H1 (cell line): ENCODE measurements around the gene SPINK4. TPM values are rescaled to one million over a fixed set of nuclear protein-coding genes. Genes with fewer than 3 reads are reported as not detected.

ENCODE experiments used
- CTCF ChIA-PET: fragments of 300-600 bp; sonication (Branson Sonifier 250); formaldehyde crosslinking; loops from one replicate; lab custom pipeline; 2021; ENCODE audit not compliant: partially characterized antibody; lab: Charles Lee
- POLR2A ChIA-PET: fragments of 300-600 bp; sonication (Branson Sonifier 250); formaldehyde crosslinking; loops from one replicate; lab custom pipeline; 2021; ENCODE audit warnings: inconsistent platforms; ENCODE audit not compliant: partially characterized antibody; lab: Charles Lee
- DNase-seq, 2 experiments: peaks; one replicate each; pipeline versions ENCODE4 v3.0.0 to v3.0.0-alpha.2; 2010 to 2022; ENCODE audit warnings: low spot score in 2 of 2, low read depth in 1 of 2, mixed read lengths in 1 of 2
- FAIRE-seq: peaks from 2 replicates; lab custom pipeline; 2011; peaks lifted over from hg19 to GRCh38; lab: Jason Lieb, UNC
- H2AFZ ChIP-seq: 2 replicates; pipeline ENCODE4 v1.8.1; 2012; ENCODE audit warnings: low read length, inconsistent platforms
- H2AK5ac ChIP-seq: 2 replicates; pipeline ENCODE4 v1.6.1; 2013; ENCODE audit warnings: low read depth, low read length
- H2BK120ac ChIP-seq: replicated peaks from 2 replicates; pipeline ENCODE3; 2013; ENCODE audit warnings: low read depth, low read length, inconsistent platforms
- H2BK12ac ChIP-seq: 2 replicates; pipeline ENCODE4 v1.6.1; 2013; ENCODE audit warnings: low read depth, low read length
- H2BK15ac ChIP-seq: 2 replicates; pipeline ENCODE4 v1.6.1; 2013; ENCODE audit warnings: low read length
- H2BK20ac ChIP-seq: 2 replicates; pipeline ENCODE4 v1.6.1; 2013; ENCODE audit warnings: low read length
- H2BK5ac ChIP-seq: 2 replicates; pipeline ENCODE4 v1.6.1; 2013; ENCODE audit warnings: low read depth, low read length
- H3K14ac ChIP-seq: 2 replicates; pipeline ENCODE4 v1.6.1; 2013; ENCODE audit warnings: inconsistent platforms; ENCODE audit not compliant: insufficient read length
- H3K18ac ChIP-seq: 2 replicates; pipeline ENCODE4 v1.6.1; 2013; ENCODE audit warnings: low read length; ENCODE audit errors: extremely low read depth
- H3K23ac ChIP-seq: 2 replicates; pipeline ENCODE4 v1.6.1; 2013; ENCODE audit warnings: inconsistent platforms; ENCODE audit not compliant: insufficient read length
- H3K23me2 ChIP-seq: 2 replicates; pipeline ENCODE4 v1.6.1; 2013; ENCODE audit warnings: low read depth, low read length
- H3K27ac ChIP-seq: 2 replicates; pipeline ENCODE4 v1.6.1; 2011; ENCODE audit warnings: low read depth, low read length, inconsistent platforms
- H3K27me3 ChIP-seq, 4 experiments: replicated peaks in 1 of 4; 1 replicate in 1 of 4; 2 replicates in 3 of 4; pipeline versions ENCODE4 v1.6.1 to v1.8.1; 2011 to 2013; ENCODE audit warnings: low read length in 3 of 4, mild to moderate bottlenecking in 3 of 4, inconsistent platforms in 2 of 4, mixed read lengths in 2 of 4, moderate library complexity in 1 of 4; ENCODE audit not compliant: control insufficient read depth in 3 of 4, insufficient read depth in 3 of 4; ENCODE audit errors: extremely low read depth in 1 of 4
- H3K36me3 ChIP-seq, 4 experiments: 2 replicates each; pipeline versions ENCODE4 v1.6.1 to v1.8.1; 2011 to 2013; ENCODE audit warnings: mild to moderate bottlenecking in 4 of 4, low read length in 3 of 4, moderate library complexity in 2 of 4, control low read depth in 1 of 4, inconsistent platforms in 1 of 4; ENCODE audit not compliant: insufficient read depth in 4 of 4, control insufficient read depth in 2 of 4
- H3K4ac ChIP-seq: replicated peaks from 2 replicates; pipeline ENCODE3; 2013; ENCODE audit warnings: low read length, low read depth, mixed read lengths, inconsistent platforms; ENCODE audit not compliant: insufficient read length
- H3K4me1 ChIP-seq, 4 experiments: replicated peaks in 1 of 4; 1 replicate in 1 of 4; 2 replicates in 3 of 4; pipeline versions ENCODE4 v1.6.1 to v1.8.1; 2011 to 2013; ENCODE audit warnings: low read length in 3 of 4, inconsistent platforms in 2 of 4, mixed read lengths in 1 of 4; ENCODE audit not compliant: insufficient read depth in 4 of 4, control insufficient read depth in 3 of 4
- H3K4me2 ChIP-seq, 2 experiments: 2 replicates each; pipeline versions ENCODE4 v1.6.1 to v1.8.1; 2011 to 2013; ENCODE audit warnings: low read depth in 2 of 2, low read length in 2 of 2, control low read depth in 1 of 2, inconsistent platforms in 1 of 2, mild to moderate bottlenecking in 1 of 2; ENCODE audit not compliant: insufficient read depth in 1 of 2
- H3K4me3 ChIP-seq, 4 experiments: fragments of 200-600, 300-600 bp in 1 of 4; sonication (generic), shearing (Covaris generic), sonication (Bioruptor Twin) in 1 of 4; 2 replicates each; pipeline versions ENCODE4 v1.5.1 to v1.8.1; 2011 to 2016; ENCODE audit warnings: low read length in 4 of 4, low read depth in 3 of 4, control low read depth in 2 of 4, inconsistent platforms in 2 of 4, mild to moderate bottlenecking in 2 of 4, mixed read lengths in 1 of 4, moderate library complexity in 1 of 4; ENCODE audit not compliant: insufficient read depth in 2 of 4; ENCODE audit errors: extremely low read depth in 1 of 4
- H3K56ac ChIP-seq: replicated peaks from 2 replicates; pipeline ENCODE3; 2013; ENCODE audit warnings: low read depth, mild to moderate bottlenecking, mixed read lengths, low read length, inconsistent platforms; ENCODE audit not compliant: insufficient read length
- H3K79me1 ChIP-seq: 2 replicates; pipeline ENCODE4 v1.6.1; 2013; ENCODE audit warnings: low read depth, low read length, control low read depth
- H3K79me2 ChIP-seq, 2 experiments: 2 replicates each; pipeline versions ENCODE4 v1.6.1 to v1.8.1; 2012 to 2013; ENCODE audit warnings: low read length in 2 of 2, mild to moderate bottlenecking in 2 of 2, inconsistent platforms in 1 of 2; ENCODE audit not compliant: insufficient read depth in 2 of 2, control insufficient read depth in 1 of 2
- H3K9ac ChIP-seq, 4 experiments: replicated peaks in 1 of 4; 1 replicate in 1 of 4; 2 replicates in 3 of 4; pipeline versions ENCODE4 v1.6.1 to v1.8.1; 2011 to 2013; ENCODE audit warnings: low read depth in 3 of 4, low read length in 3 of 4, control low read depth in 2 of 4, mild to moderate bottlenecking in 2 of 4, moderate library complexity in 2 of 4, inconsistent platforms in 1 of 4; ENCODE audit errors: extremely low read depth in 1 of 4
- H3K9me3 ChIP-seq, 2 experiments: 2 replicates each; pipeline versions ENCODE4 v1.6.1 to v1.8.1; 2012 to 2013; ENCODE audit warnings: mild to moderate bottlenecking in 2 of 2, moderate library complexity in 2 of 2, control low read depth in 1 of 2, inconsistent platforms in 1 of 2, low read depth in 1 of 2, low read length in 1 of 2, mixed read lengths in 1 of 2; ENCODE audit not compliant: insufficient read depth in 2 of 2
- H4K20me1 ChIP-seq, 2 experiments: replicated peaks in 1 of 2; 2 replicates each; pipeline versions ENCODE3 to v1.8.1; 2011 to 2013; ENCODE audit warnings: inconsistent platforms in 2 of 2, low read length in 2 of 2, mild to moderate bottlenecking in 1 of 2; ENCODE audit not compliant: insufficient read depth in 2 of 2, control insufficient read depth in 1 of 2
- H4K5ac ChIP-seq: 2 replicates; pipeline ENCODE4 v1.6.1; 2013; ENCODE audit warnings: low read length, low read depth, mixed read lengths, inconsistent platforms; ENCODE audit not compliant: insufficient read length
- H4K8ac ChIP-seq: 2 replicates; pipeline ENCODE4 v1.8.0; 2013; ENCODE audit warnings: mild to moderate bottlenecking, moderate library complexity, low read length, inconsistent platforms; ENCODE audit not compliant: insufficient read depth; ENCODE audit errors: extremely low read depth
- H4K91ac ChIP-seq: replicated peaks from 2 replicates; pipeline ENCODE3; 2013; ENCODE audit warnings: low read length, mixed read lengths, inconsistent platforms; ENCODE audit not compliant: insufficient read length
- ASH2L ChIP-seq: fragments of 200-600, 300-600 bp; sonication (generic); IDR thresholded peaks from one replicate; pipeline ENCODE4 v1.7.1; 2017; ENCODE audit warnings: low read length
- ATF2 ChIP-seq: IDR thresholded peaks from 2 replicates; pipeline ENCODE4 v1.6.1; 2012; ENCODE audit warnings: low read length, inconsistent platforms
- ATF3 ChIP-seq: IDR thresholded peaks from 2 replicates; pipeline ENCODE4 v1.6.1; 2011; ENCODE audit warnings: low read depth, mild to moderate bottlenecking, low read length; ENCODE audit not compliant: insufficient read depth
- BRCA1 ChIP-seq: IDR thresholded peaks from 2 replicates; pipeline ENCODE4 v1.6.1; 2012; ENCODE audit warnings: low read depth, low read length, improper control_type of control experiment
- CTBP2 ChIP-seq: IDR thresholded peaks from 2 replicates; pipeline ENCODE4 v1.7.0; 2011; ENCODE audit warnings: borderline replicate concordance, mild to moderate bottlenecking, moderate library complexity, mixed read lengths, low read length; ENCODE audit not compliant: insufficient read depth, insufficient read length
- HDAC6 ChIP-seq: IDR thresholded peaks from one replicate; pipeline ENCODE4 v1.7.1; 2012; ENCODE audit warnings: low read depth, mild to moderate bottlenecking, inconsistent platforms, low read length, moderate library complexity
- JUN ChIP-seq: IDR thresholded peaks from 2 replicates; pipeline ENCODE4 v1.6.1; 2011; ENCODE audit warnings: low read depth, mild to moderate bottlenecking, improper control_type of control experiment, low read length
- KDM1A ChIP-seq: fragments of 200-600, 300-600 bp; sonication (generic); IDR thresholded peaks from 2 replicates; pipeline ENCODE4 v1.7.1; 2016; ENCODE audit warnings: mild to moderate bottlenecking, low read length, borderline replicate concordance
- KDM4A ChIP-seq: IDR thresholded peaks from one replicate; pipeline ENCODE4 v1.7.1; 2012; ENCODE audit warnings: low read depth, mild to moderate bottlenecking, moderate library complexity, low read length, inconsistent platforms; ENCODE audit not compliant: severe bottlenecking
- RFX5 ChIP-seq: IDR thresholded peaks from 2 replicates; pipeline ENCODE4 v1.6.1; 2011; ENCODE audit warnings: low read depth, low read length, improper control_type of control experiment, borderline replicate concordance
- TCF12 ChIP-seq: IDR thresholded peaks from 2 replicates; pipeline ENCODE4 v1.6.1; 2011; ENCODE audit warnings: low read depth, mild to moderate bottlenecking, low read length
- ZNF274 ChIP-seq: IDR thresholded peaks from 2 replicates; pipeline ENCODE4 v1.7.0; 2012; ENCODE audit warnings: low read length, borderline replicate concordance; ENCODE audit errors: extremely low read depth
- WGBS, 2 experiments: shearing (Covaris generic) in 1 of 2; methylation state at CpG; one replicate each; pipeline versions ENCODE4 v1.1.6 to v1.1.7; 2013 to 2015; ENCODE audit warnings: low lambda C conversion rate in 2 of 2, mixed read lengths in 2 of 2, inconsistent platforms in 1 of 2, low coverage in 1 of 2, missing lambda C conversion rate in 1 of 2; ENCODE audit not compliant: insufficient replicate concordance in 2 of 2, insufficient coverage in 1 of 2, insufficient read length in 1 of 2; ENCODE audit errors: extremely low coverage in 1 of 2, missing lambda C conversion rate in 1 of 2; 5-methylcytosine and 5-hydroxymethylcytosine counted together
- polyA plus RNA-seq, 7 experiments: library from polyadenylated mRNA; depleted of rRNA in 3 of 7; stranded (reverse) in 5 of 7; unstranded in 2 of 7; fragments of >200 nt in 5 of 7; fragments of 200-250 nt in 2 of 7; gene quantifications; 1 replicate in 5 of 7; 2 replicates in 1 of 7; 4 replicates in 1 of 7; pipeline versions ENCODE4 v1.2.1 to v1.2.3, GENCODE V29; 2011 to 2013; ENCODE audit warnings: missing spikeins in 2 of 7, mixed read lengths in 2 of 7
- total RNA-seq: library from RNA; stranded (reverse); fragmentation: NEBNext Ultra II Directional; extraction: Animal tissue kit (Norgen Biotek cat#: 25700); gene quantifications from 2 replicates; pipeline ENCODE4 v1.2.1, GENCODE V29; 2021

Gene SPINK4
- total and polyA plus RNA-seq, 2 of the 8 experiments (the other 6 are each of a cell fraction or from before 2014, with no cell fraction given), result not detected

GRCh38 chr9:33231623-33231942 lies 8.4 kb upstream of the SPINK4 start:
- H4K91ac ChIP-seq, result no peak overlapping the region
- no peak overlapping the region for H2AFZ ChIP-seq
- no peak overlapping the region for H3K4me3 ChIP-seq
- WGBS, 2 experiments, result 90% methylated on average over 2 of the region's 2 CpGs; no CpG with 5 or more reads in 1 of the 2 experiments
- H3K23ac ChIP-seq, result no peak overlapping the region
- no peak overlapping the region for H3K18ac ChIP-seq
- H3K9me3 ChIP-seq, result no peaks in the 10 kb centered on the region
- H2AK5ac ChIP-seq, result no peak overlapping the region
- no peak overlapping the region for H4K5ac ChIP-seq
- no peak overlapping the region for H2BK5ac ChIP-seq
- no peaks in the 10 kb centered on the region for H4K20me1 ChIP-seq
- peaks cover 0 to 2% (median 0%) of the 10 kb centered on the region in 4 experiments; a peak in 1 of 7 replicates for H3K4me1 ChIP-seq
- H3K4ac ChIP-seq, result no peak overlapping the region
- no peak overlapping the region for H3K27ac ChIP-seq
- H2BK120ac ChIP-seq, result no peak overlapping the region
- H3K79me2 ChIP-seq, result no peaks in the 10 kb centered on the region
- no peak overlapping the region for H3K4me2 ChIP-seq
- ChIA-PET POLR2A (interaction anchor here (1.4 kb wide), 1 partner anchor 10 kb away, joined by 7 read pairs; no protein-coding TSS in a partner anchor), CTCF (interaction anchor here (0.8 to 1.0 kb wide), 4 partner anchors 8 to 137 kb away, joined by 3 to 4 read pairs (median 3); no protein-coding TSS in a partner anchor)
- H3K23me2 ChIP-seq, result no peaks in the 10 kb centered on the region; the same call in 1 of the 2 replicates
- no peak for DNase-seq
- H4K8ac ChIP-seq, result no peak overlapping the region
- H2BK12ac ChIP-seq, result no peak overlapping the region
- no peaks in the 10 kb centered on the region for H3K79me1 ChIP-seq
- no peak for FAIRE-seq
- H2BK15ac ChIP-seq, result no peak overlapping the region
- no peak overlapping the region for H2BK20ac ChIP-seq
- H3K27me3 ChIP-seq, result no peaks in the 10 kb centered on the region; a peak in 2 of 7 replicates
- TF ChIP-seq ZNF274 (no peak), RFX5 (no peak), ASH2L (no peak), HDAC6 (no peak), ATF2 (no peak), TCF12 (no peak), ATF3 (no peak), JUN (no peak), KDM1A (no peak), BRCA1 (no peak), CTBP2 (no peak), KDM4A (no peak)
- TF ChIP-seq, all 59 proteins: peak for 0
- Histone ChIP-seq H3K14ac (no peak overlapping the region), H3K36me3 (no peaks in the 10 kb centered on the region), H3K56ac (no peak overlapping the region), H3K9ac (no peak overlapping the region)
